Activated naive CD4-positive, alpha-beta T cell treated with anti-CD3 and anti-CD28 coated beads, Interleukin-2, amount 10 ng/mL, durations not matched to agents 7 days and 5 days (primary cell): Measurements from ENCODE around the gene RAD51B.
A peak's percentile ranks its signal among the peaks of the same experiment; 100 is the strongest.
"Not testable (repeated sequence)": the region's sequence is repeated elsewhere in the genome, so short reads cannot be mapped to it uniquely, and the experiment has no call there.

Experiments used
- CTCF ChIA-PET: fragments of 350-600 bp; sonication (Branson Sonifier 250); formaldehyde crosslinking; loops from one replicate; lab custom pipeline; 2021; ENCODE audit warnings: antibody characterized with exemption; lab: Charles Lee
- DNase-seq: peaks from one replicate; pipeline ENCODE4 v3.0.0-alpha.2; 2020
- H3K27ac Mint-ChIP-seq: one replicate; pipeline ENCODE4 v1.8.0; 2021; ENCODE audit warnings: mild to moderate bottlenecking, moderate library complexity, mixed read lengths
- H3K27me3 Mint-ChIP-seq: one replicate; pipeline ENCODE4 v1.8.0; 2021; ENCODE audit warnings: mild to moderate bottlenecking, mixed read lengths
- H3K36me3 Mint-ChIP-seq: one replicate; pipeline ENCODE4 v1.8.0; 2021; ENCODE audit warnings: mixed read lengths
- H3K4me1 Mint-ChIP-seq: one replicate; pipeline ENCODE4 v1.8.0; 2021; ENCODE audit warnings: mixed read lengths
- H3K4me3 Mint-ChIP-seq: one replicate; pipeline ENCODE4 v1.8.0; 2021; ENCODE audit warnings: mild to moderate bottlenecking, moderate library complexity, mixed read lengths
- H3K9me3 Mint-ChIP-seq: one replicate; pipeline ENCODE4 v1.8.0; 2021; ENCODE audit warnings: mixed read lengths

Gene RAD51B

DNA sequence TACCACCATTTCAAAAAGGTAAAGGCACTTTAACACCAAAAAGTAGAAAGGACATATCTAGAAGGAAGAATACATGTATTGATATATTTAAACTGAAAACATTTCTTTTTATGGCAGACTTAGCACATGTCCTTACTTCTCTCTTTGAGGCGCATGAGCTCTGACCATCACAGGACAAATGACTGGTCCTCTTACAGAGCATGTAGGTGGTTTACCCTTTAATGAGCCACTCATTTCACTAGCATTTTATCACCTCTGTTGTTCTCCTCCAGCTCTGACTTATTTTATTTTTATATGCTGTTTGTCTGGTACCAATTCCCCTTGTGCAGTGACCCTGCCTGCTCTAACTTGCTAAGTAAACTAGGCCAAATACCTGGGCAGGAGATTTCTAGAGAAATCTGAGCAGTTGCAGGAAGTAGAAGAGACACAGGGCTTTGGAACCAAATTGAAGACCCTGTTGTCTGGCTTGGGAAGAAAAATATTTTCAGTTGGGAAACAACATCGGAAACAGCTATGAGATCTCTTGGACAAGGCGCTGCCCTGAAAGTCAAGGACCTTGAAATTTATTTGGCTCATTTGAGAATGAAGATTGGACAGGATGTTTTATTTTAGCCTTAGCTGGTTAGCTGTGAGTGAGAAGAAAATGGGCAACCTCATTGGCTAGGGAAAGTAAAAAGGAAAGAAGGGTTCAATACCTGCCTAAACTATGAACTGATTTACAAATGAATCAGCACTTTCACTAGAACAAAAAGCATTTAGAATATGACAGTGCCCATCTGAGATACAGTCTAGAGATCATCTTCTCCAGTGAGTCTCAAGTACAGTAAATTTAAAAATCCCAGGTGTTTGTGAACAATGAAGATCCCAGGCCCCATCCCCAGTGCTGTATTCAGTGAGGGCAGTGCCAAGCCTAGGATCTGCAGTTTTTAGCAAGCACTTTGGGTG lies 598.9 kb downstream of the RAD51B start:
- H3K27ac Mint-ChIP-seq: no peak overlapping the region
- no peaks in the 10 kb centered on the region for H3K27me3 Mint-ChIP-seq
- CTCF ChIA-PET: no interaction called here
- DNase-seq: no peak
- peaks cover 6% of the 10 kb centered on the region for H3K4me1 Mint-ChIP-seq
- H3K36me3 Mint-ChIP-seq: no peaks in the 10 kb centered on the region
- H3K4me3 Mint-ChIP-seq: no peak overlapping the region
- no peaks in the 10 kb centered on the region for H3K9me3 Mint-ChIP-seq

DNA sequence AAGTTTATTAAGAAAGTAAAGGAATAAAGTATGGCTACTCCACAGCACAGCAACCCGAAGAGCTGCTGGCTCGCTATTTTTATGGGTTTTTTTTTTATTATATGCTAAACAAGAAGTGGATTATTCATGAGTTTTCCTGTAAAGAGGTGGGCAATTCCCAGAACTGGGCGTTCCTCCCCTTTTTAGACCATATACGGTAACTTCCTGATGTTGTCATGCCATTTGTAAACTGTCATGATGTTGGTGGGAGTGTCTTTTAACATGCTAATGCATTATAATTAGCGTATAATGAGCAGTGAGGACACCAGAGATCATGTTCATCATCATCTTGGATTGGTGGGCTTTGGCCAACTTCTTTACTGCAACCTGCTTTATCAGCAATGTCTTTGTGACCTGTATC lies 600.8 kb downstream of the RAD51B start:
- no peak for DNase-seq
- H3K27me3 Mint-ChIP-seq: no peaks in the 10 kb centered on the region
- no peaks in the 10 kb centered on the region for H3K36me3 Mint-ChIP-seq
- H3K4me1 Mint-ChIP-seq: peaks cover 6% of the 10 kb centered on the region
- no peak overlapping the region for H3K4me3 Mint-ChIP-seq
- no peaks in the 10 kb centered on the region for H3K9me3 Mint-ChIP-seq
- CTCF ChIA-PET: interaction anchor here (1.0 kb wide), 1 partner anchor 157 kb away, joined by 4 read pairs; no protein-coding TSS in a partner anchor
- no peak overlapping the region for H3K27ac Mint-ChIP-seq

DNA sequence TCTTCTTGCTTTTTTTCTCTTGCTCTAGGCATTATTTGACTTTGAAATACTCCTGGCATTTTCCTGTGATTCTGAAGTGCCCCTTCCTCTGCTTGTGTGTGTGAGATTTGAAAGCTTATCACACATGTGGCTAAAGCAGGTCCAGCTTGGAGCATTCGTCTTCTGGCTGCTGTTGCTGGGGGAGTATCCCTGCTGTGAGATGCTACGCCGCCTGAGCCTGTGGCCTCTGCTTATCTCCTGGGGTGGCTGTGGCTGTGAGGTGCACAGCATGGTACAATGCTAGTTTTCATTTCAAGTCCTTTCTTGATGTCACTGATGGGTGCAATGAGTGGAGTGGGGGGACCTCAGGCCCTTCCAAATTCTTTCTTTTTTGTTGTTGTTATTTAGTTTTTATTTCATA lies 601.5 kb downstream of the RAD51B start:
- CTCF ChIA-PET: interaction anchor here (1.0 kb wide), 1 partner anchor 158 kb away, joined by 4 read pairs; no protein-coding TSS in a partner anchor
- Mint-ChIP-seq H3K36me3 (no peaks in the 10 kb centered on the region), H3K27ac (no peak overlapping the region), H3K4me3 (no peak overlapping the region), H3K27me3 (no peaks in the 10 kb centered on the region), H3K4me1 (peaks cover 6% of the 10 kb centered on the region), H3K9me3 (no peaks in the 10 kb centered on the region)
- DNase-seq: no peak

DNA sequence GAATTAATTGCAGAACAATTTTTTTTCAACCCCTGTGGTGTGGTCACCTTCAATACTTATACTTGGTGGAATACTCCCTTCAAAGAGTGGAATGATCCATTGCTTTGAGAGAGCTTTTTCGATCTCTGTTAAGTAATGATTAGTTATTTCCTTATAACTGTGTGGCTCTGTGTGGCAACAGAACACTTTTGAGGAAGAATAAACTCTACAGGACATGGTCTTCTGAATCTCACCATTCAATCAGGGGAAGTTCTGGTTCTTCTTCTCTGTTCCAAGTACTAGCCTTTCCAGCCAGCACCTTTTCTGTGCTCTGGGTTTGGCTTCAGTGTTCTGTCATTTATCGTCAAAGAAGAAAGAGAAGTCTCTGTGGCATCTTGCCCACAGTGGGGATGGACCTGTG lies 604.1 kb downstream of the RAD51B start:
- H3K27me3 Mint-ChIP-seq: no peaks in the 10 kb centered on the region
- DNase-seq: no peak
- peaks cover 6% of the 10 kb centered on the region for H3K4me1 Mint-ChIP-seq
- H3K4me3 Mint-ChIP-seq: no peak overlapping the region
- no peaks in the 10 kb centered on the region for H3K36me3 Mint-ChIP-seq
- CTCF ChIA-PET: no interaction called here
- no peaks in the 10 kb centered on the region for H3K9me3 Mint-ChIP-seq
- H3K27ac Mint-ChIP-seq: no peak overlapping the region

DNA sequence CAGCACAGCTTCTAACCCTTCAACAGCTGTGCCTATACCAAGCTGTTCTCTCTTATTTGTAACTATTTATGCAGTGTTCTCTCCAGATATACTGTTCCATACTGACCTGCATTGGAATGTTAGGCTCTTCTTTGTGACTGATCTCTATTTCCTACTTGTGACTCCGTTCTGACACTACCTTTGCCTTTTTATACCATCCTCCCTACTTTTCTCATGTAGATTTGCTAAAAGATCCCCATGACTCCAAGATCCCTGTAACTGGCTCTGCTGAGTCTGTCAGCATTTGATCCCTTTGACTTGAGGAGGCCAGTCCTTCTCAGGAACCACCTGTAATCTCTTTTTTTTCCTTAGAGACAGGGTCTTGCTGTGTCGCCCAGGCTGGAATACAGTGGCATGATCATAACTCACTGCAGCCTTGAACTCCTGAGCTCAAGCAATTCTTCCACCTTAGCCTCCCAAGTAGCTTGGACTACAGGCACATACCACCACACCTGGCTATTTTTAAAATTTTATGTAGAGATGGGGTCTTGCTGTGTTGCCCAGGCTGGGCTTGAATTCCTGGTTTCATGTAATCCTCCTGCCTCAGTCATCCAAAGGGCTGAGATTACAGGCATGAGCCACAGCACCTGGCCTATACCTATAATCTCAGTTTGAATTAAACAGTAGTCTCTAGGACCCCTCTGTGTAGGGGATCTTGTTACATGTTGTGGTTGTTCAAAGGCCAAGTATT lies 605.0 kb downstream of the RAD51B start:
- Mint-ChIP-seq H3K4me1 (peaks cover 3% of the 10 kb centered on the region), H3K36me3 (no peaks in the 10 kb centered on the region), H3K27me3 (no peaks in the 10 kb centered on the region), H3K27ac (peak overlapping the region; percentile 21), H3K9me3 (peaks cover 7% of the 10 kb centered on the region), H3K4me3 (no peak overlapping the region)
- CTCF ChIA-PET: no interaction called here
- DNase-seq: no peak

DNA sequence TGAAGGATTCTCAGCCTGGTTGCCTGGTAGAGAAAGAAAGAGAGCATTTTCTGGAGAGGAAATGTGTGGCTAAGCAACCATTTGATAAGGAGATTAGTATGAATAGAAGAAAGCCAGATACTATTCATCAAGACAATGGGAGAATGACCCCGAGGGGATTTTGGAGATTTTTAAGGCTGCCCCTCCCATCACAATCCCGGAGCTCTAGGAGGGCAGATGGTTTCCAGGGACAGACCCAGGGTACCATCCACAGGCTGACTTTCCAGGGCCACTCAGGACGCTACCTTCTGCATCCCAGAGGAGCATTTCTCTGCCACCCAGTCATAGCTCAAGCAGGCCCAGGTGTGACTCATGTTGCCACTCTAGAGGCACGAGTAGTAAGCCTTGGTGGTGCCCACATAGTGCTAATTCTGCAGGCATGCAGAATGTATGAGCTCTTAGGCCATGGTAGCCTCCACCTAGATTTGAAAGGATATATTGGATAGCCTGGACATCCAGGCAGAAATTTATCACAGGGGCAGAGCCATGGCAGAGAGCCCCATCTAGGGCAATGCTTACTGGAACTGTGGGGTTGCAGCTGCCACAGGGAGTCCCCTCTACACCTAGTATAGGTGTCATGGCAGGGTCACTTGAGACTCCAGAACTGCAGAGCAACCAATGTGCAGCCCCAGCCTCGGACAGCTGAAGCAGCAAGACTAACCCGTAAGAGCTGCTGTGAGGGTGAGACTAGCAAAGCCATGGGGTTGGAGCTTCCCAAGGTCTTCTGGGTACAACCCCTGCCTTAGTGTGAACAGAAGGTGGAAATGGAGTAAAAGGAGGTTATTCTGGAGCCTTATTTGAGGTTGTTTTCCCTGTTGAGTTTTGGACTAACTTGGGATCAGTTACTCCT lies 607.3 kb downstream of the RAD51B start:
- no peak overlapping the region for H3K27ac Mint-ChIP-seq
- no peak overlapping the region for H3K4me3 Mint-ChIP-seq
- no peaks in the 10 kb centered on the region for H3K4me1 Mint-ChIP-seq
- CTCF ChIA-PET: no interaction called here
- no peaks in the 10 kb centered on the region for H3K27me3 Mint-ChIP-seq
- peaks cover 11% of the 10 kb centered on the region for H3K9me3 Mint-ChIP-seq
- no peak for DNase-seq
- peaks cover 1% of the 10 kb centered on the region for H3K36me3 Mint-ChIP-seq

DNA sequence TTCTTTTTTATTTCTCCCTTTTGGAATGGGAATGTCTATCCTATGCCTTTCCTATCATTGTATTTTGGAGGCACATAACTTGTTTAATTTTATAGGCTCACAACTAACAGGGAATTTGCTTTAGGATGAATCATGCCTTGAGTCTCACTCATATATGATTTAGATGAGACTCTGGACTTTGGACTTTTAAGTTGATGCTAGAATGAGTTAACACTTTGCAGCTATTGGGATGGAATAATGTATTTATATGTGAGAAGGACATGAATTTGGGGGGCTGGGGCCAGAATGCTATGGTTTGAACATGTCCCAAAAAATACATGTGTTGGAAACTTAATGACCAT lies 607.9 kb downstream of the RAD51B start:
- Mint-ChIP-seq H3K27ac (no peak overlapping the region), H3K4me3 (no peak overlapping the region)

DNA sequence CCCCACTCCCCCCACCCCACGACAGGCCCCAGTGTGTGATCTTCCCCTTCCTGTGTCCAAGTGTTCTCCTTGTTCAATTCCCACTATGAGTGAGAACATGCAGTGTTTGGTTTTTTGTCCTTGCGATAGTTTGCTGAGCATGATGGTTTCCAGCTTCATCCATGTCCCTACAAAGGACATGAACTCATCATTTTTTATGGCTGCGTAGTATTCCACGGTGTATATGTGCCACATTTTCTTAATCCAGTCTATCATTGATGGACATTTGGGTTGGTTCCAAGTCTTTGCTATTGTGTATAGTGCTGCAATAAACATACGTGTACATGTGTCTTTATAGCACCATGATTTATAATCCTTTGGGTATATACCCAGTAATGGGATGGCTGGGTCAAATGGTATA lies 609.3 kb downstream of the RAD51B start:
- CTCF ChIA-PET: interaction anchor here (0.6 kb wide), 1 partner anchor 103 kb away, joined by 3 read pairs; no protein-coding TSS in a partner anchor
- not testable (repeated sequence) for H3K36me3 Mint-ChIP-seq, H3K27ac Mint-ChIP-seq, DNase-seq, H3K4me1 Mint-ChIP-seq, H3K4me3 Mint-ChIP-seq, H3K27me3 Mint-ChIP-seq
- H3K9me3 Mint-ChIP-seq: peaks cover 11% of the 10 kb centered on the region

More for the DNA sequence above, 607.9 kb downstream of the RAD51B start:
- H3K4me1 Mint-ChIP-seq: no peaks in the 10 kb centered on the region
- no peak for DNase-seq
- H3K9me3 Mint-ChIP-seq: peaks cover 11% of the 10 kb centered on the region
- no peaks in the 10 kb centered on the region for H3K27me3 Mint-ChIP-seq
- H3K36me3 Mint-ChIP-seq: peaks cover 1% of the 10 kb centered on the region
- CTCF ChIA-PET: no interaction called here

DNA sequence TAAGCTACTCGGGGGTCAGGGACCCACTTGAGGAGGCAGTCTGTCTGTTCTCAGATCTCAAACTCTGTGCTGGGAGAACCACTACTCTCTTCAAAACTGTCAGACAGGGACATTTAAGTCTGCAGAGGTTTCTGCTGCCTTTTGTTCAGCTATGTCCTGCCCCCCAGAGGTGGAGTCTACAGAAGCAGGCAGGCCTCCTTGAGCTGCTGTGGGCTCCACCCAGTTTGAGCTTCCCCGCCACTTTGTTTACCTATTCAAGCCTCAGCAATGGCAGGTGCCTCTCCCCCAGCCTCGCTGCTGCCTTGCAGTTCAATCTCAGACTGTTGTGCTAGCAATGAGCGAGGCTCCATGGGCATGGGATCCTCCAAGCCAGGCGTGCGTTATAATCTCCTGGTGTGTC lies 614.6 kb downstream of the RAD51B start:
- CTCF ChIA-PET, H3K27ac Mint-ChIP-seq, H3K4me3 Mint-ChIP-seq, H3K36me3 Mint-ChIP-seq, DNase-seq, H3K27me3 Mint-ChIP-seq, H3K4me1 Mint-ChIP-seq: not testable (repeated sequence)
- H3K9me3 Mint-ChIP-seq: peaks cover 17% of the 10 kb centered on the region

DNA sequence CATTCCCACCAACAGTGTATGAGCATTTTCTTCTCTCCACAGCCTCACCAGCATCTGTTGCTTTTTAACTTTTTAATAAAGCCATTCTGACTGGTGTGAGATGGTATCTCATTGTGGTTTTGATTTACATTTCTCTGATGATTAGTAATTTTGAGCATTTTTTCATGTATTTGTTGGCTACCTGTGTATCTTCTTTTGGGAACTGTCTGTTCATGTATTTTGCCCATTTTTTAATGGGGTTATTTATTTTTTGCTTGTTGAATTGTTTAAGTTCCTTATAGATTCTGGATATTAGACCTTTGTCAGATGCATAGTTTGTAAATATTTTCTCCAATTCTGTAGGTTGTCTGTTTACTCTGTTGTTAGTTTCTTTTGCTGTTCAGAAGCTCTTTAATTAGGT lies 616.1 kb downstream of the RAD51B start:
- H3K36me3 Mint-ChIP-seq, CTCF ChIA-PET, H3K27me3 Mint-ChIP-seq, H3K4me1 Mint-ChIP-seq, DNase-seq, H3K9me3 Mint-ChIP-seq, H3K27ac Mint-ChIP-seq, H3K4me3 Mint-ChIP-seq: not testable (repeated sequence)

DNA sequence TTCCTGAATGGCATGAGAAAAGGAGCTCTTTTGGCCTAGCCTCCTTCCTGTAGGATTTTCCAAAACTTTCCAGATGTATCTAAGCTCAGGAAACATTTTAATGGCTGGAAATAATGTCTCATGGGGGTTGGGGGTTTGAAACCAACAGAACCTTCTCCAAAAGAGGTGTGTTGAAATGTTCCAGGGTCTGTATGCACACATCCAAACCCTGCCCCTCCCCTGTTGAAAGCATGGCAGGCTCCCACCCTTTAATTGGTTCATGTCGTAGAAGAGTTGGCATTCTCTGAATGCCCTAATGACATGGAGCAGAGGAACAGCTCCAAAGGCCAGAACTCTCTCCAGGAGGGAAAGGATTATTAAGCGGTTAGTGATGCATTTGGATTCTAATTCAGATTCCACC lies 620.1 kb downstream of the RAD51B start:
- H3K4me3 Mint-ChIP-seq: no peak overlapping the region
- H3K36me3 Mint-ChIP-seq: peaks cover 3% of the 10 kb centered on the region
- CTCF ChIA-PET: no interaction called here
- DNase-seq: no peak
- H3K4me1 Mint-ChIP-seq: no peaks in the 10 kb centered on the region
- no peak overlapping the region for H3K27ac Mint-ChIP-seq
- H3K27me3 Mint-ChIP-seq: no peaks in the 10 kb centered on the region
- peaks cover 9% of the 10 kb centered on the region for H3K9me3 Mint-ChIP-seq

DNA sequence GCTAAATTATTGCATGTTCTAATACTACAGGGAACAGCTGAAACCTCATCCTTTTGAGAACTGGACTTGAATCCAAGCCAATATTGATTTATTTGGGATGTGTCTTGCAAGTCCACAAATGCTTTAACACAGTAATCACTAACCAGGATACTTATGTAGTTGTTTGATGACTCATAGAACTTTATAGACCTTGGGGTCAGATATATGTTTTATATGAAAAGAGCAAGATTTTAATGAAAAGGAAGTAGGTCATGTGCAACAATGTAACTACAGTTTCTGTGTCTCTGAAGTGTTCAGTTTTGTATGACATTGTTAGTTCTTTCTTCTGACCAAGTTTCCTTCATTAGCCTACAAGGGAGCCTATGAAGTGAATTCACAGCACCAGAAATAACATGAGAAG lies 621.2 kb downstream of the RAD51B start:
- Mint-ChIP-seq H3K27me3 (no peaks in the 10 kb centered on the region), H3K9me3 (peaks cover 8% of the 10 kb centered on the region), H3K36me3 (peaks cover 1% of the 10 kb centered on the region), H3K27ac (no peak overlapping the region), H3K4me1 (no peaks in the 10 kb centered on the region), H3K4me3 (no peak overlapping the region)
- CTCF ChIA-PET: no interaction called here
- DNase-seq: no peak

DNA sequence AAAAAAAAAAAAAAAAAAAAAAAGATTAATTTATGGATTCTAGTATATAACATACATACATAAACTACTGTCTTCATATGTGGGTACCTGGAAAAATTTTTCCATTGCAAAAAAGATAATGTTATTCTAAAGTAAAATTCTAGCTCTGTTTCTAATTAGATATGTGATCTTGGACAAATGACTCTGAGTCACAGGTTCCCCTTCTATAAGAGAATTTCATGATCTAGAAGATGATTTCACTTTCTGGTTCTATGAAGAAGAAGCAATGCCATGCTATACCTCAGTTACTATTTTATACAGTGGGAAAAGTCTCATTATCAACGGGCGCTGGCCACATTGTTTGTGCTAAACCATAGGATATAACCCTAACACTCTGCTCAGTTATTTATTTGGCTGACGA lies 622.0 kb downstream of the RAD51B start:
- no peaks in the 10 kb centered on the region for H3K27me3 Mint-ChIP-seq
- no peak overlapping the region for H3K27ac Mint-ChIP-seq
- no peaks in the 10 kb centered on the region for H3K36me3 Mint-ChIP-seq
- CTCF ChIA-PET: no interaction called here
- peaks cover under 1% of the 10 kb centered on the region for H3K9me3 Mint-ChIP-seq
- no peaks in the 10 kb centered on the region for H3K4me1 Mint-ChIP-seq
- DNase-seq: no peak
- no peak overlapping the region for H3K4me3 Mint-ChIP-seq
